H9 (cell line): Measurements from ENCODE around the gene PSMD10. TPM values are rescaled to one million over a fixed set of nuclear protein-coding genes. Genes with fewer than 3 reads are reported as not detected.

ENCODE experiments used
- DNase-seq: peaks from one replicate; pipeline ENCODE4 v3.0.0-alpha.2; 2017
- H2AFZ ChIP-seq: one replicate; pipeline ENCODE4 v1.6.1; 2013; ENCODE audit warnings: mild to moderate bottlenecking, low read length, control low read depth, moderate library complexity
- H2AK5ac ChIP-seq: 2 replicates; pipeline ENCODE4 v1.6.1; 2013; ENCODE audit warnings: low read length, control low read depth, mixed read lengths; ENCODE audit not compliant: insufficient read length
- H2BK120ac ChIP-seq: one replicate; pipeline ENCODE4 v1.6.1; 2013; ENCODE audit warnings: low read depth, mild to moderate bottlenecking, low read length, control low read depth, inconsistent platforms; ENCODE audit not compliant: poor library complexity, severe bottlenecking
- H2BK12ac ChIP-seq: 2 replicates; pipeline ENCODE4 v1.6.1; 2013; ENCODE audit warnings: low read length, control low read depth, mixed read lengths, low read depth; ENCODE audit not compliant: insufficient read length
- H2BK15ac ChIP-seq: 2 replicates; pipeline ENCODE4 v1.6.1; 2013; ENCODE audit warnings: low read depth, low read length, control low read depth
- H2BK20ac ChIP-seq: one replicate; pipeline ENCODE4 v1.6.1; 2013; ENCODE audit warnings: low read depth, mild to moderate bottlenecking, low read length, control low read depth, inconsistent platforms; ENCODE audit not compliant: poor library complexity, severe bottlenecking
- H2BK5ac ChIP-seq: 2 replicates; pipeline ENCODE4 v1.6.1; 2013; ENCODE audit warnings: low read length, control low read depth, mixed read lengths; ENCODE audit not compliant: insufficient read length
- H3K14ac ChIP-seq: 2 replicates; pipeline ENCODE4 v1.6.1; 2013; ENCODE audit warnings: low read length, control low read depth; ENCODE audit not compliant: insufficient read depth
- H3K18ac ChIP-seq: 2 replicates; pipeline ENCODE4 v1.6.1; 2013; ENCODE audit warnings: low read depth, mild to moderate bottlenecking, mixed read lengths, low read length, control low read depth; ENCODE audit not compliant: insufficient read length
- H3K23ac ChIP-seq: 2 replicates; pipeline ENCODE4 v1.6.1; 2013; ENCODE audit warnings: low read length, control low read depth, mixed read lengths, low read depth; ENCODE audit not compliant: insufficient read length
- H3K23me2 ChIP-seq: 2 replicates; pipeline ENCODE4 v1.6.1; 2013; ENCODE audit warnings: low read depth, mild to moderate bottlenecking, mixed read lengths, low read length, control low read depth; ENCODE audit not compliant: insufficient read length, poor library complexity, severe bottlenecking
- H3K27ac ChIP-seq: 2 replicates; pipeline ENCODE4 v1.5.1; 2013; ENCODE audit warnings: low read length, control low read depth, mixed read lengths, low read depth; ENCODE audit not compliant: insufficient read length
- H3K27me3 ChIP-seq: 2 replicates; pipeline ENCODE4 v1.6.1; 2013; ENCODE audit warnings: low read length, control low read depth, inconsistent platforms; ENCODE audit not compliant: insufficient read depth
- H3K4ac ChIP-seq: 2 replicates; pipeline ENCODE4 v1.6.1; 2013; ENCODE audit warnings: low read depth, mild to moderate bottlenecking, control low read depth, inconsistent platforms, low read length, moderate library complexity
- H3K4me1 ChIP-seq: 2 replicates; pipeline ENCODE4 v1.6.1; 2013; ENCODE audit warnings: low read length, control low read depth, inconsistent platforms; ENCODE audit not compliant: insufficient read depth
- H3K4me2 ChIP-seq: 2 replicates; pipeline ENCODE4 v1.6.1; 2013; ENCODE audit warnings: low read length, control low read depth, mixed read lengths; ENCODE audit not compliant: insufficient read length, insufficient read depth
- H3K56ac ChIP-seq: 2 replicates; pipeline ENCODE4 v1.6.1; 2013; ENCODE audit warnings: low read depth, mild to moderate bottlenecking, mixed read lengths, low read length, control low read depth; ENCODE audit not compliant: insufficient read length
- H3K79me1 ChIP-seq: 2 replicates; pipeline ENCODE4 v1.6.1; 2013; ENCODE audit warnings: low read depth, mild to moderate bottlenecking, moderate library complexity, low read length, control low read depth, inconsistent platforms; ENCODE audit not compliant: insufficient read depth, poor library complexity, severe bottlenecking
- H3K79me2 ChIP-seq: 2 replicates; pipeline ENCODE4 v1.6.1; 2013; ENCODE audit warnings: low read length, control low read depth, inconsistent platforms; ENCODE audit not compliant: insufficient read depth
- H3K9ac ChIP-seq: 2 replicates; pipeline ENCODE4 v1.6.1; 2013; ENCODE audit warnings: low read length, control low read depth, mixed read lengths; ENCODE audit not compliant: insufficient read length; ENCODE audit errors: extremely low read depth
- H3K9me3 ChIP-seq: one replicate; pipeline ENCODE4 v1.6.1; 2013; ENCODE audit warnings: low read depth, low read length, inconsistent platforms; ENCODE audit not compliant: control insufficient read depth
- H3T11ph ChIP-seq: one replicate; pipeline ENCODE4 v1.6.1; 2013; ENCODE audit warnings: mild to moderate bottlenecking, low read length, control low read depth, inconsistent platforms
- H4K20me1 ChIP-seq: one replicate; pipeline ENCODE4 v1.6.1; 2013; ENCODE audit not compliant: control insufficient read depth, insufficient read length, insufficient read depth
- H4K5ac ChIP-seq: 2 replicates; pipeline ENCODE4 v1.6.1; 2013; ENCODE audit warnings: low read depth, mild to moderate bottlenecking, mixed read lengths, low read length, control low read depth; ENCODE audit not compliant: insufficient read length
- H4K8ac ChIP-seq: replicated peaks from 2 replicates; pipeline ENCODE4 v1.6.1; 2013; ENCODE audit warnings: low read length, control low read depth, mixed read lengths, low read depth; ENCODE audit not compliant: insufficient read length
- H4K91ac ChIP-seq: 2 replicates; pipeline ENCODE4 v1.6.1; 2013; ENCODE audit warnings: low read depth, mild to moderate bottlenecking, moderate library complexity, mixed read lengths, low read length, control low read depth; ENCODE audit not compliant: insufficient read length
- H3K27ac Mint-ChIP-seq, 3 experiments: 2 replicates in 2 of 3; 3 replicates in 1 of 3; pipeline ENCODE4 v1.8.0; 2020 to 2021; ENCODE audit warnings: mixed read lengths in 3 of 3, mild to moderate bottlenecking in 1 of 3, moderate library complexity in 1 of 3
- H3K27me3 Mint-ChIP-seq: 2 replicates; pipeline ENCODE4 v1.8.0; 2021; ENCODE audit warnings: low read depth, mild to moderate bottlenecking, moderate library complexity, mixed read lengths
- H3K36me3 Mint-ChIP-seq, 3 experiments: 2 replicates in 2 of 3; 3 replicates in 1 of 3; pipeline ENCODE4 v1.8.0; 2020 to 2021; ENCODE audit warnings: low read depth in 3 of 3, mixed read lengths in 3 of 3; ENCODE audit not compliant: insufficient read depth in 1 of 3
- H3K4me1 Mint-ChIP-seq, 2 experiments: 2 replicates each; pipeline ENCODE4 v1.8.0; 2020; ENCODE audit warnings: mixed read lengths in 2 of 2
- H3K4me3 Mint-ChIP-seq, 2 experiments: 2 replicates in 1 of 2; 3 replicates in 1 of 2; pipeline ENCODE4 v1.8.0; 2020 to 2021; ENCODE audit warnings: mild to moderate bottlenecking in 2 of 2, mixed read lengths in 2 of 2, moderate library complexity in 1 of 2
- H3K9me3 Mint-ChIP-seq, 2 experiments: 2 replicates in 1 of 2; 3 replicates in 1 of 2; pipeline ENCODE4 v1.8.0; 2020; ENCODE audit warnings: mild to moderate bottlenecking in 2 of 2, mixed read lengths in 2 of 2, moderate library complexity in 1 of 2
- CTCF ChIP-seq: fragments of 200-600 bp; sonication (generic); conservative IDR thresholded peaks from 3 replicates; pipeline ENCODE4 v1.8.0; 2021; ENCODE audit warnings: antibody characterized with exemption, mild to moderate bottlenecking
- WGBS: extraction: QIAGEN DNeasy Blood & Tissue Kit; methylation state at CpG from one replicate; pipeline ENCODE4 v1.1.7; 2013; ENCODE audit warnings: missing lambda C conversion rate, low lambda C conversion rate, mixed read lengths; ENCODE audit not compliant: insufficient read length; ENCODE audit errors: extremely low coverage; 5-methylcytosine and 5-hydroxymethylcytosine counted together
- total RNA-seq: library from RNA; stranded (reverse); gene quantifications from 2 replicates; pipeline ENCODE4 v1.2.1, GENCODE V29; 2021

The PSMD10 gene
- total RNA-seq, 1 experiment from 2014 or later, result 93.9 TPM

DNA sequence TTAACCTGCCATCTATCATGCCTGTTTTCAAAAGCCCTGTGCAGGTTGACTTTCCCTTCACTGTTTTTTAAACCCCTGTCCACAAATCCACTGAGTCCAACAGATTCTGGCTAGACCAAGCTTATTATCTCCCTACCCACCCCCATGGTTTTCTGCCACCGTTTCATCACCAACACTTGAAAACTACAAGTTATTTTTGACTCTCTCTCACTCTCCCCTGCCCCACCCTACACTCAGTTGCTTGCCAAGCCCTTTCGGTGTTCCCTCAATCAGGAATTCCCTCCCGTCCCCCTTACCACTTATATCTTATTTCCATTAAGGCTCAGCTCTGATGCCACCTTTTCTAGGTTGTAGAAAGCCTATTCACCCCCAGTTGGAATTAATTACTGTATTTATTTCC lies 29.9 kb upstream of the PSMD10 start:
- no peak overlapping the region for H3K4ac ChIP-seq
- H4K20me1 ChIP-seq, result no peaks in the 10 kb centered on the region
- no peak overlapping the region for H2BK20ac ChIP-seq
- no peak overlapping the region for H3K23ac ChIP-seq
- H3K4me2 ChIP-seq, result no peak overlapping the region
- peak overlapping the region; percentile 2 for H3K9ac ChIP-seq
- Mint-ChIP-seq H3K4me3 (no peak overlapping the region), H3K36me3 (no peaks in the 10 kb centered on the region), H3K9me3 (no peaks in the 10 kb centered on the region), H3K27ac (no peak overlapping the region), H3K27me3 (no peaks in the 10 kb centered on the region), H3K4me1 (peaks cover 10 to 19% of the 10 kb centered on the region in 2 experiments)
- TF ChIP-seq CTCF, result no peak
- H3K14ac ChIP-seq, result no peak overlapping the region
- no peak for DNase-seq
- no peak overlapping the region for H2AK5ac ChIP-seq
- H4K5ac ChIP-seq, result no peak overlapping the region
- no peak overlapping the region for H2BK5ac ChIP-seq
- H3K56ac ChIP-seq, result no peak overlapping the region
- no peak overlapping the region for H3T11ph ChIP-seq
- no peaks in the 10 kb centered on the region for H3K23me2 ChIP-seq
- H3K79me1 ChIP-seq, result no peaks in the 10 kb centered on the region
- no peaks in the 10 kb centered on the region for H3K79me2 ChIP-seq
- H4K8ac ChIP-seq, result no peak overlapping the region
- no peak overlapping the region for H4K91ac ChIP-seq
- H3K27ac ChIP-seq, result no peak overlapping the region
- H3K4me1 ChIP-seq, result 0 out of 2 replicates have a peak, but pooled peaks cover 2% of the 10 kb centered on the region
- H2BK120ac ChIP-seq, result no peak overlapping the region
- H3K18ac ChIP-seq, result no peak overlapping the region
- WGBS, result no CpG with 5 or more reads among the region's 3 CpGs
- H3K27me3 ChIP-seq, result no peaks in the 10 kb centered on the region
- no peak overlapping the region for H2BK15ac ChIP-seq
- no peak overlapping the region for H2BK12ac ChIP-seq
- no peak overlapping the region for H2AFZ ChIP-seq
- no peaks in the 10 kb centered on the region for H3K9me3 ChIP-seq
